Measurements from ENCODE around the gene ADGRL3.

GRCh38 chr4:61246034-61246433 is 45.9 kb downstream of the ADGRL3 start:
- TF ChIP-seq CTCF (conservative IDR thresholded peaks at IDR 0.05 in 1 of 2, IDR thresholded peaks at IDR 0.05 in 1 of 2; ENCODE audit: low read depth in 1 of 2, low read length in 2 of 2): no peak
- TF ChIP-seq EZH2 (IDR thresholded peaks at IDR 0.05; ENCODE audit: low read length, missing control alignments): no peak
